Epithelial cell of esophagus (primary cell): ENCODE data around the gene TM9SF3.

Experiments
- DNase-seq: peaks from one replicate; pipeline ENCODE4 v3.0.0; 2010; ENCODE audit warnings: low read depth
- H3K4me3 ChIP-seq: 2 replicates; pipeline ENCODE4 v1.5.1; 2011; ENCODE audit warnings: mild to moderate bottlenecking, low read length, control low read depth
- CTCF ChIP-seq: IDR thresholded peaks from 2 replicates; pipeline ENCODE4 v1.5.1; 2011; ENCODE audit warnings: low read depth, mild to moderate bottlenecking, low read length, control low read depth, inconsistent platforms; ENCODE audit not compliant: insufficient read depth; ENCODE audit errors: missing control alignments

TM9SF3 gene

GRCh38 chr10:96468845-96469244 is 118.0 kb downstream of the TM9SF3 start:
- DNase-seq, result no peak
- no peak for TF ChIP-seq CTCF

More at GRCh38 chr10:96468845-96469244, 118.0 kb downstream of the TM9SF3 start:
- H3K4me3 ChIP-seq, result no peak overlapping the region
